Vagina (tissue), 2 donors: ENCODE measurements around the gene SAFB2.

Experiments
- POLR2A ChIP-seq, 2 donors: fragments of 450-650 bp; IDR thresholded peaks; one replicate each; pipeline ENCODE4 v1.6.1; 2017; ENCODE audit warnings: antibody characterized with exemption in 2 of 2, mild to moderate bottlenecking in 2 of 2, moderate library complexity in 2 of 2
- POLR2AphosphoS5 ChIP-seq, 2 donors: sonication (generic); formaldehyde crosslinking; IDR thresholded peaks; one replicate each; pipeline ENCODE4 v1.9.0; 2017; ENCODE audit warnings: antibody characterized with exemption in 2 of 2, mild to moderate bottlenecking in 2 of 2, low read depth in 1 of 2; ENCODE audit not compliant: insufficient read depth in 1 of 2
- TF ChIP-seq, protein P1 (sequence below), 3 experiments: fragments of 450-650 bp in 2 of 3; fragments of 200-600 bp in 1 of 3; sonication (generic) in 1 of 3; IDR thresholded peaks; one replicate each; pipeline ENCODE4 v1.5.1; 2017 to 2019; ENCODE audit warnings: antibody characterized with exemption in 3 of 3, mild to moderate bottlenecking in 2 of 3, moderate library complexity in 2 of 3

DNA sequence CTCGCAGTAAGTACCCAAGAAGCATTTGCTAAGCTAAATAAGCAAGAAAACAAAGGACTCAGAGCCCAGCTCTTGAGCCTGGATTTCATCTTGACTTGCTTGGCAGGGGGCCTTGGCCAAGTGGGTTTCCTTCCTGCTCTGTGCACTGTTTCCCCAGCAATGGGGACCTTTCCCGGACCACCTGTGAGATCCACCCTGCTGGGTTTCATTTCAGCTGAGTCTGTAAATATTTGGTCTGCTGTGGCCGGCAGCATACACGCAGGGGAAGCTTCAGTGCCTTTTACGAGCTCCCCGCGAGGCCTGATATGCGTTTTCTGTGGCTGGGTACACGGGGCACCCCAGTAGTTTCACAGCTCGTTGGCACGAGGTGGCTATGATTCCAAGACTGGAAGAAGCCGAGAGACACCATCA lies 42.4 kb downstream of the SAFB2 start:
- TF ChIP-seq, protein P1, sequence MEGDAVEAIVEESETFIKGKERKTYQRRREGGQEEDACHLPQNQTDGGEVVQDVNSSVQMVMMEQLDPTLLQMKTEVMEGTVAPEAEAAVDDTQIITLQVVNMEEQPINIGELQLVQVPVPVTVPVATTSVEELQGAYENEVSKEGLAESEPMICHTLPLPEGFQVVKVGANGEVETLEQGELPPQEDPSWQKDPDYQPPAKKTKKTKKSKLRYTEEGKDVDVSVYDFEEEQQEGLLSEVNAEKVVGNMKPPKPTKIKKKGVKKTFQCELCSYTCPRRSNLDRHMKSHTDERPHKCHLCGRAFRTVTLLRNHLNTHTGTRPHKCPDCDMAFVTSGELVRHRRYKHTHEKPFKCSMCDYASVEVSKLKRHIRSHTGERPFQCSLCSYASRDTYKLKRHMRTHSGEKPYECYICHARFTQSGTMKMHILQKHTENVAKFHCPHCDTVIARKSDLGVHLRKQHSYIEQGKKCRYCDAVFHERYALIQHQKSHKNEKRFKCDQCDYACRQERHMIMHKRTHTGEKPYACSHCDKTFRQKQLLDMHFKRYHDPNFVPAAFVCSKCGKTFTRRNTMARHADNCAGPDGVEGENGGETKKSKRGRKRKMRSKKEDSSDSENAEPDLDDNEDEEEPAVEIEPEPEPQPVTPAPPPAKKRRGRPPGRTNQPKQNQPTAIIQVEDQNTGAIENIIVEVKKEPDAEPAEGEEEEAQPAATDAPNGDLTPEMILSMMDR (IDR thresholded peaks at IDR 0.05): no peak
- TF ChIP-seq POLR2AphosphoS5 (IDR thresholded peaks at IDR 0.05; ENCODE audit: insufficient read depth in 1 of 2, low read depth in 1 of 2): no peak
- TF ChIP-seq POLR2A (IDR thresholded peaks at IDR 0.05): no peak
